ENCODE results near the gene CPA4. TPM values are rescaled to one million over a fixed set of nuclear protein-coding genes. Genes with fewer than 3 reads are reported as not detected.

Gene CPA4
- total and polyA plus RNA-seq, 2 experiments from 2014 or later: 8.6 to 10.4 TPM

GRCh38 chr7:130364451-130364850 lies 71.5 kb downstream of the CPA4 start:
- H3F3A ChIP-seq (ENCODE audit: insufficient read depth): peaks cover 22% of the 10 kb centered on the region; the same call in 1 of the 2 replicates
- H3K4me3 ChIP-seq: no peak overlapping the region
- TF ChIP-seq EZH2 (IDR thresholded peaks at IDR 0.05; ENCODE audit: insufficient read depth, poor library complexity, severe bottlenecking) (no peak), EZH2phosphoT487 (IDR thresholded peaks at IDR 0.05; ENCODE audit: insufficient read depth, low read depth) (no peak)
- peaks cover 53% of the 10 kb centered on the region for H3K4me1 ChIP-seq (ENCODE audit: insufficient read depth)
- H2AFZ ChIP-seq: no peak overlapping the region
- no peak overlapping the region for H3K9ac ChIP-seq
- H3K9me2 ChIP-seq (ENCODE audit: insufficient read depth): no peaks in the 10 kb centered on the region
- no peaks in the 10 kb centered on the region for H3K9me3 ChIP-seq (ENCODE audit: low read depth)
- 84 to 90% methylated on average over 4 of the region's 4 CpGs for WGBS, 2 experiments (ENCODE audit: low coverage in 1 of 2, low lambda C conversion rate in 2 of 2, missing lambda C conversion rate in 2 of 2)
- H4K20me1 ChIP-seq (ENCODE audit: insufficient read depth): no peaks in the 10 kb centered on the region
- H3K36me3 ChIP-seq (ENCODE audit: low read depth): no peaks in the 10 kb centered on the region
- no peaks in the 10 kb centered on the region for H3K79me2 ChIP-seq (ENCODE audit: insufficient read depth)
- no peak for DNase-seq
- in situ Hi-C loops (cut with MboI): no loop called here
- H3K27me3 ChIP-seq (replicated peaks; ENCODE audit: insufficient read depth): no peaks in the 10 kb centered on the region
- peak overlapping the region; percentile 63; the same call in 1 of the 2 replicates for H3K27ac ChIP-seq
- H3K4me2 ChIP-seq (ENCODE audit: unreplicated experiment): peak overlapping the region; percentile 3

- H3K4me3 ChIP-seq: no peak overlapping the region
- no peaks in the 10 kb centered on the region for H3K79me2 ChIP-seq (ENCODE audit: insufficient read depth)
- no peak overlapping the region for H2AFZ ChIP-seq
- H3K9me3 ChIP-seq (ENCODE audit: low read depth): no peaks in the 10 kb centered on the region
- H3K27ac ChIP-seq: no peak overlapping the region
- no peaks in the 10 kb centered on the region for H3K27me3 ChIP-seq (replicated peaks; ENCODE audit: insufficient read depth)
- no peaks in the 10 kb centered on the region for H4K20me1 ChIP-seq (ENCODE audit: insufficient read depth)
- H3K4me2 ChIP-seq (ENCODE audit: unreplicated experiment): no peak overlapping the region
- 89 to 100% methylated on average over 2 of the region's 2 CpGs for WGBS, 2 experiments (ENCODE audit: low coverage in 1 of 2, low lambda C conversion rate in 2 of 2, missing lambda C conversion rate in 2 of 2)
- no peak overlapping the region for H3K9ac ChIP-seq
- H3K4me1 ChIP-seq (ENCODE audit: insufficient read depth): peaks cover 59% of the 10 kb centered on the region
- no peaks in the 10 kb centered on the region for H3K9me2 ChIP-seq (ENCODE audit: insufficient read depth)
- peaks cover 29% of the 10 kb centered on the region; the same call in 1 of the 2 replicates for H3F3A ChIP-seq (ENCODE audit: insufficient read depth)
- in situ Hi-C loops (cut with MboI): no loop called here
- H3K36me3 ChIP-seq (ENCODE audit: low read depth): no peaks in the 10 kb centered on the region
- DNase-seq: no peak
- no peak for TF ChIP-seq EZH2 (IDR thresholded peaks at IDR 0.05; ENCODE audit: insufficient read depth, poor library complexity, severe bottlenecking)
- no peak for TF ChIP-seq EZH2phosphoT487 (IDR thresholded peaks at IDR 0.05; ENCODE audit: insufficient read depth, low read depth)
Observed at GRCh38 chr7:130365088-130365487, 72.1 kb downstream of the CPA4 start.

- WGBS, 2 experiments (ENCODE audit: low coverage in 1 of 2, low lambda C conversion rate in 2 of 2, missing lambda C conversion rate in 2 of 2): 63 to 66% methylated on average over 15 of the region's 15 CpGs
- peak overlapping the region; percentile 32 for H3K4me2 ChIP-seq (ENCODE audit: unreplicated experiment)
- no peaks in the 10 kb centered on the region for H3K9me3 ChIP-seq (ENCODE audit: low read depth)
Observed at GRCh38 chr7:130365511-130366441, 72.8 kb downstream of the CPA4 start.

GRCh38 chr7:130366564-130366963 lies 73.6 kb downstream of the CPA4 start:
- Histone ChIP-seq H3F3A (ENCODE audit: insufficient read depth) (peaks cover 37% of the 10 kb centered on the region; the same call in 1 of the 2 replicates), H3K4me2 (ENCODE audit: unreplicated experiment) (peak overlapping the region; percentile 32), H3K79me2 (ENCODE audit: insufficient read depth) (no peaks in the 10 kb centered on the region), H3K9ac (no peak overlapping the region), H3K27me3 (replicated peaks; ENCODE audit: insufficient read depth) (no peaks in the 10 kb centered on the region), H3K27ac (peak overlapping the region; percentile 30), H3K9me3 (ENCODE audit: low read depth) (no peaks in the 10 kb centered on the region), H3K36me3 (ENCODE audit: low read depth) (no peaks in the 10 kb centered on the region), H3K9me2 (ENCODE audit: insufficient read depth) (no peaks in the 10 kb centered on the region), H4K20me1 (ENCODE audit: insufficient read depth) (no peaks in the 10 kb centered on the region), H3K4me1 (ENCODE audit: insufficient read depth) (peaks cover 73% of the 10 kb centered on the region), H3K4me3 (no peak overlapping the region), H2AFZ (no peak overlapping the region)
- peak; percentile 64 for DNase-seq
- WGBS, 2 experiments (ENCODE audit: low coverage in 1 of 2, low lambda C conversion rate in 2 of 2, missing lambda C conversion rate in 2 of 2): 80 to 83% methylated on average over 6 of the region's 6 CpGs
- in situ Hi-C loops (cut with MboI): no loop called here
- TF ChIP-seq EZH2 (IDR thresholded peaks at IDR 0.05; ENCODE audit: insufficient read depth, poor library complexity, severe bottlenecking) (no peak), EZH2phosphoT487 (IDR thresholded peaks at IDR 0.05; ENCODE audit: insufficient read depth, low read depth) (no peak)

More at GRCh38 chr7:130365511-130366441, 72.8 kb downstream of the CPA4 start:
- Histone ChIP-seq H2AFZ (no peak overlapping the region), H3K27ac (peak overlapping the region; percentile 30), H3K27me3 (replicated peaks; ENCODE audit: insufficient read depth) (no peaks in the 10 kb centered on the region), H3K9me2 (ENCODE audit: insufficient read depth) (no peaks in the 10 kb centered on the region), H3K9ac (no peak overlapping the region), H3K4me3 (no peak overlapping the region), H3K36me3 (ENCODE audit: low read depth) (no peaks in the 10 kb centered on the region), H3K4me1 (ENCODE audit: insufficient read depth) (peaks cover 66% of the 10 kb centered on the region), H3F3A (ENCODE audit: insufficient read depth) (peaks cover 36% of the 10 kb centered on the region; the same call in 1 of the 2 replicates), H3K79me2 (ENCODE audit: insufficient read depth) (no peaks in the 10 kb centered on the region), H4K20me1 (ENCODE audit: insufficient read depth) (no peaks in the 10 kb centered on the region)
- in situ Hi-C loops (cut with MboI): no loop called here
- no peak for TF ChIP-seq EZH2phosphoT487 (IDR thresholded peaks at IDR 0.05; ENCODE audit: insufficient read depth, low read depth)
- TF ChIP-seq EZH2 (IDR thresholded peaks at IDR 0.05; ENCODE audit: insufficient read depth, poor library complexity, severe bottlenecking): no peak
- peak; percentile 88 for DNase-seq
